Tibial nerve (tissue), 3 donors: ENCODE results near the gene PLEKHF1.

ENCODE experiments used
- CTCF ChIP-seq, 5 experiments: fragments of 200-600 bp in 3 of 5; fragments of 450-650 bp in 2 of 5; sonication (generic) in 3 of 5; IDR thresholded peaks; one replicate each; pipeline ENCODE4 v1.5.1; 2016 to 2019; ENCODE audit warnings: antibody characterized with exemption in 5 of 5, mild to moderate bottlenecking in 3 of 5, moderate library complexity in 2 of 5
- POLR2A ChIP-seq, 2 donors: fragments of 450-650 bp; IDR thresholded peaks; one replicate each; pipeline ENCODE4 v1.6.1; 2017; ENCODE audit warnings: antibody characterized with exemption in 2 of 2, mild to moderate bottlenecking in 2 of 2, moderate library complexity in 2 of 2

- TF ChIP-seq POLR2A (IDR thresholded peaks at IDR 0.05) = no peak
- no peak for TF ChIP-seq CTCF (IDR thresholded peaks at IDR 0.05)
Measured at GRCh38 chr19:29636553-29637360, 28.5 kb upstream of the PLEKHF1 start.
